H1 (cell line): ENCODE measurements around the gene IST1. TPM values are rescaled to one million over a fixed set of nuclear protein-coding genes. Genes with fewer than 3 reads are reported as not detected.
A peak's percentile ranks its signal among the peaks of the same experiment; 100 is the strongest.

Source experiments
- CTCF ChIA-PET: fragments of 300-600 bp; sonication (Branson Sonifier 250); formaldehyde crosslinking; loops from one replicate; lab custom pipeline; 2021; ENCODE audit not compliant: partially characterized antibody; lab: Charles Lee
- POLR2A ChIA-PET: fragments of 300-600 bp; sonication (Branson Sonifier 250); formaldehyde crosslinking; loops from one replicate; lab custom pipeline; 2021; ENCODE audit warnings: inconsistent platforms; ENCODE audit not compliant: partially characterized antibody; lab: Charles Lee
- DNase-seq, 2 experiments: peaks; one replicate each; pipeline versions ENCODE4 v3.0.0 to v3.0.0-alpha.2; 2010 to 2022; ENCODE audit warnings: low spot score in 2 of 2, low read depth in 1 of 2, mixed read lengths in 1 of 2
- FAIRE-seq: peaks from 2 replicates; lab custom pipeline; 2011; peaks lifted over from hg19 to GRCh38; lab: Jason Lieb, UNC
- H2AFZ ChIP-seq: 2 replicates; pipeline ENCODE4 v1.8.1; 2012; ENCODE audit warnings: low read length, inconsistent platforms
- H2AK5ac ChIP-seq: 2 replicates; pipeline ENCODE4 v1.6.1; 2013; ENCODE audit warnings: low read depth, low read length
- H2BK120ac ChIP-seq: replicated peaks from 2 replicates; pipeline ENCODE3; 2013; ENCODE audit warnings: low read depth, low read length, inconsistent platforms
- H2BK12ac ChIP-seq: 2 replicates; pipeline ENCODE4 v1.6.1; 2013; ENCODE audit warnings: low read depth, low read length
- H2BK15ac ChIP-seq: 2 replicates; pipeline ENCODE4 v1.6.1; 2013; ENCODE audit warnings: low read length
- H2BK20ac ChIP-seq: 2 replicates; pipeline ENCODE4 v1.6.1; 2013; ENCODE audit warnings: low read length
- H2BK5ac ChIP-seq: 2 replicates; pipeline ENCODE4 v1.6.1; 2013; ENCODE audit warnings: low read depth, low read length
- H3K14ac ChIP-seq: 2 replicates; pipeline ENCODE4 v1.6.1; 2013; ENCODE audit warnings: inconsistent platforms; ENCODE audit not compliant: insufficient read length
- H3K18ac ChIP-seq: 2 replicates; pipeline ENCODE4 v1.6.1; 2013; ENCODE audit warnings: low read length; ENCODE audit errors: extremely low read depth
- H3K23ac ChIP-seq: 2 replicates; pipeline ENCODE4 v1.6.1; 2013; ENCODE audit warnings: inconsistent platforms; ENCODE audit not compliant: insufficient read length
- H3K23me2 ChIP-seq: 2 replicates; pipeline ENCODE4 v1.6.1; 2013; ENCODE audit warnings: low read depth, low read length
- H3K27ac ChIP-seq: 2 replicates; pipeline ENCODE4 v1.6.1; 2011; ENCODE audit warnings: low read depth, low read length, inconsistent platforms
- H3K27me3 ChIP-seq, 4 experiments: replicated peaks in 1 of 4; 1 replicate in 1 of 4; 2 replicates in 3 of 4; pipeline versions ENCODE4 v1.6.1 to v1.8.1; 2011 to 2013; ENCODE audit warnings: low read length in 3 of 4, mild to moderate bottlenecking in 3 of 4, inconsistent platforms in 2 of 4, mixed read lengths in 2 of 4, moderate library complexity in 1 of 4; ENCODE audit not compliant: control insufficient read depth in 3 of 4, insufficient read depth in 3 of 4; ENCODE audit errors: extremely low read depth in 1 of 4
- H3K36me3 ChIP-seq, 4 experiments: 2 replicates each; pipeline versions ENCODE4 v1.6.1 to v1.8.1; 2011 to 2013; ENCODE audit warnings: mild to moderate bottlenecking in 4 of 4, low read length in 3 of 4, moderate library complexity in 2 of 4, control low read depth in 1 of 4, inconsistent platforms in 1 of 4; ENCODE audit not compliant: insufficient read depth in 4 of 4, control insufficient read depth in 2 of 4
- H3K4ac ChIP-seq: replicated peaks from 2 replicates; pipeline ENCODE3; 2013; ENCODE audit warnings: low read length, low read depth, mixed read lengths, inconsistent platforms; ENCODE audit not compliant: insufficient read length
- H3K4me1 ChIP-seq, 4 experiments: replicated peaks in 1 of 4; 1 replicate in 1 of 4; 2 replicates in 3 of 4; pipeline versions ENCODE4 v1.6.1 to v1.8.1; 2011 to 2013; ENCODE audit warnings: low read length in 3 of 4, inconsistent platforms in 2 of 4, mixed read lengths in 1 of 4; ENCODE audit not compliant: insufficient read depth in 4 of 4, control insufficient read depth in 3 of 4
- H3K4me2 ChIP-seq, 2 experiments: 2 replicates each; pipeline versions ENCODE4 v1.6.1 to v1.8.1; 2011 to 2013; ENCODE audit warnings: low read depth in 2 of 2, low read length in 2 of 2, control low read depth in 1 of 2, inconsistent platforms in 1 of 2, mild to moderate bottlenecking in 1 of 2; ENCODE audit not compliant: insufficient read depth in 1 of 2
- H3K4me3 ChIP-seq, 4 experiments: fragments of 200-600, 300-600 bp in 1 of 4; sonication (generic), shearing (Covaris generic), sonication (Bioruptor Twin) in 1 of 4; 2 replicates each; pipeline versions ENCODE4 v1.5.1 to v1.8.1; 2011 to 2016; ENCODE audit warnings: low read length in 4 of 4, low read depth in 3 of 4, control low read depth in 2 of 4, inconsistent platforms in 2 of 4, mild to moderate bottlenecking in 2 of 4, mixed read lengths in 1 of 4, moderate library complexity in 1 of 4; ENCODE audit not compliant: insufficient read depth in 2 of 4; ENCODE audit errors: extremely low read depth in 1 of 4
- H3K56ac ChIP-seq: replicated peaks from 2 replicates; pipeline ENCODE3; 2013; ENCODE audit warnings: low read depth, mild to moderate bottlenecking, mixed read lengths, low read length, inconsistent platforms; ENCODE audit not compliant: insufficient read length
- H3K79me1 ChIP-seq: 2 replicates; pipeline ENCODE4 v1.6.1; 2013; ENCODE audit warnings: low read depth, low read length, control low read depth
- H3K79me2 ChIP-seq, 2 experiments: 2 replicates each; pipeline versions ENCODE4 v1.6.1 to v1.8.1; 2012 to 2013; ENCODE audit warnings: low read length in 2 of 2, mild to moderate bottlenecking in 2 of 2, inconsistent platforms in 1 of 2; ENCODE audit not compliant: insufficient read depth in 2 of 2, control insufficient read depth in 1 of 2
- H3K9ac ChIP-seq, 4 experiments: replicated peaks in 1 of 4; 1 replicate in 1 of 4; 2 replicates in 3 of 4; pipeline versions ENCODE4 v1.6.1 to v1.8.1; 2011 to 2013; ENCODE audit warnings: low read depth in 3 of 4, low read length in 3 of 4, control low read depth in 2 of 4, mild to moderate bottlenecking in 2 of 4, moderate library complexity in 2 of 4, inconsistent platforms in 1 of 4; ENCODE audit errors: extremely low read depth in 1 of 4
- H3K9me3 ChIP-seq, 2 experiments: 2 replicates each; pipeline versions ENCODE4 v1.6.1 to v1.8.1; 2012 to 2013; ENCODE audit warnings: mild to moderate bottlenecking in 2 of 2, moderate library complexity in 2 of 2, control low read depth in 1 of 2, inconsistent platforms in 1 of 2, low read depth in 1 of 2, low read length in 1 of 2, mixed read lengths in 1 of 2; ENCODE audit not compliant: insufficient read depth in 2 of 2
- H4K20me1 ChIP-seq, 2 experiments: replicated peaks in 1 of 2; 2 replicates each; pipeline versions ENCODE3 to v1.8.1; 2011 to 2013; ENCODE audit warnings: inconsistent platforms in 2 of 2, low read length in 2 of 2, mild to moderate bottlenecking in 1 of 2; ENCODE audit not compliant: insufficient read depth in 2 of 2, control insufficient read depth in 1 of 2
- H4K5ac ChIP-seq: 2 replicates; pipeline ENCODE4 v1.6.1; 2013; ENCODE audit warnings: low read length, low read depth, mixed read lengths, inconsistent platforms; ENCODE audit not compliant: insufficient read length
- H4K8ac ChIP-seq: 2 replicates; pipeline ENCODE4 v1.8.0; 2013; ENCODE audit warnings: mild to moderate bottlenecking, moderate library complexity, low read length, inconsistent platforms; ENCODE audit not compliant: insufficient read depth; ENCODE audit errors: extremely low read depth
- H4K91ac ChIP-seq: replicated peaks from 2 replicates; pipeline ENCODE3; 2013; ENCODE audit warnings: low read length, mixed read lengths, inconsistent platforms; ENCODE audit not compliant: insufficient read length
- ATF2 ChIP-seq: IDR thresholded peaks from 2 replicates; pipeline ENCODE4 v1.6.1; 2012; ENCODE audit warnings: low read length, inconsistent platforms
- SP2 ChIP-seq: IDR thresholded peaks from 2 replicates; pipeline ENCODE4 v1.6.1; 2012; ENCODE audit warnings: mild to moderate bottlenecking, low read length, inconsistent platforms
- TAF7 ChIP-seq: optimal IDR thresholded peaks from 2 replicates; pipeline ENCODE3; 2011; ENCODE audit warnings: low read depth, mild to moderate bottlenecking, inconsistent platforms, low read length, moderate library complexity, borderline replicate concordance
- TBP ChIP-seq: IDR thresholded peaks from 2 replicates; pipeline ENCODE4 v1.6.1; 2011; ENCODE audit warnings: low read depth, low read length, improper control_type of control experiment
- WGBS, 2 experiments: shearing (Covaris generic) in 1 of 2; methylation state at CpG; one replicate each; pipeline versions ENCODE4 v1.1.6 to v1.1.7; 2013 to 2015; ENCODE audit warnings: low lambda C conversion rate in 2 of 2, mixed read lengths in 2 of 2, inconsistent platforms in 1 of 2, low coverage in 1 of 2, missing lambda C conversion rate in 1 of 2; ENCODE audit not compliant: insufficient replicate concordance in 2 of 2, insufficient coverage in 1 of 2, insufficient read length in 1 of 2; ENCODE audit errors: extremely low coverage in 1 of 2, missing lambda C conversion rate in 1 of 2; 5-methylcytosine and 5-hydroxymethylcytosine counted together
- long read RNA-seq, 2 experiments: library from RNA in 1 of 2; library from capped mRNA in 1 of 2; stranded (forward); transcript quantifications; one replicate each; pipeline ENCODE4 v2.0.0, GENCODE V29; 2021; ENCODE audit warnings: inconsistent platforms in 1 of 2
- polyA minus RNA-seq, 3 experiments: library from RNA; depleted of rRNA, polyadenylated mRNA; stranded (reverse); fragments of >200 nt; gene quantifications; 1 replicate in 2 of 3; 2 replicates in 1 of 3; pipeline ENCODE4 v1.2.3, GENCODE V29; 2011
- polyA plus RNA-seq, 7 experiments: library from polyadenylated mRNA; depleted of rRNA in 3 of 7; stranded (reverse) in 5 of 7; unstranded in 2 of 7; fragments of >200 nt in 5 of 7; fragments of 200-250 nt in 2 of 7; gene quantifications; 1 replicate in 5 of 7; 2 replicates in 1 of 7; 4 replicates in 1 of 7; pipeline versions ENCODE4 v1.2.1 to v1.2.3, GENCODE V29; 2011 to 2013; ENCODE audit warnings: missing spikeins in 2 of 7, mixed read lengths in 2 of 7
- total RNA-seq: library from RNA; stranded (reverse); fragmentation: NEBNext Ultra II Directional; extraction: Animal tissue kit (Norgen Biotek cat#: 25700); gene quantifications from 2 replicates; pipeline ENCODE4 v1.2.1, GENCODE V29; 2021

IST1 gene
- total RNA-seq (245 and 248 TPM in 2 replicates), polyA plus RNA-seq (2011; rRNA removed) (163 and 190 TPM in 2 replicates), polyA minus RNA-seq (2011; rRNA and poly(A)+ RNA removed) (311 and 412 TPM in 2 replicates)
- 258 TPM for polyA plus RNA-seq (2011; cell fraction: cytosol; rRNA removed)
- polyA plus RNA-seq (2011; cell fraction: nucleus; rRNA removed), result 226 TPM
- polyA plus RNA-seq (2012, experiment 1 of 2), result 182 to 203 TPM (median 189 TPM) in 4 replicates
- polyA plus RNA-seq (2012, experiment 2 of 2), result 79.0 TPM
- polyA plus RNA-seq (2013, experiment 1 of 2), result 103 TPM
- polyA plus RNA-seq (2013, experiment 2 of 2), result 101 TPM
- polyA minus RNA-seq (2011; cell fraction: cytosol; rRNA and poly(A)+ RNA removed), result 98.5 TPM
- 127 TPM for polyA minus RNA-seq (2011; cell fraction: nucleus; rRNA and poly(A)+ RNA removed)
- long read RNA-seq, experiment 1, full-length matches to known transcripts, result 18 of 163 reads
- long read RNA-seq, experiment 1, partial matches to known transcripts, result 42 of 163 reads
- long read RNA-seq, experiment 1, other reads (novel, unspliced or antisense), result 103 of 163 reads
- long read RNA-seq, experiment 2, full-length matches to known transcripts, result 143 of 181 reads
- long read RNA-seq, experiment 2, partial matches to known transcripts, result 7 of 181 reads
- long read RNA-seq, experiment 2, other reads (novel, unspliced or antisense), result 31 of 181 reads

GRCh38 chr16:71894921-71895678, at the start of gene IST1:
Gene IST1 (plus strand): TSS chr16:71895531. CDS start chr16:71915641, 20,110 bp downstream.
- Histone ChIP-seq H2BK5ac (peak within 1 kb of the TSS; percentile 99), H2BK12ac (peak within 1 kb of the TSS; percentile 75; the same call in 1 of the 2 replicates), H2BK20ac (no peak within 1 kb of the TSS), H2AK5ac (peak within 1 kb of the TSS; percentile 39; the same call in 1 of the 2 replicates), H4K5ac (peak within 1 kb of the TSS; percentile 98), H2BK120ac (peak within 1 kb of the TSS; percentile 83), H3K18ac (peak within 1 kb of the TSS; percentile 93), H3K9ac (peak within 1 kb of the TSS; percentile 86 to 99 (median 90)), H3K27me3 (no peaks in the 10 kb centered on the region), H3K4ac (peak within 1 kb of the TSS; percentile 91), H4K20me1 (peaks cover 4 to 6% of the 10 kb centered on the region in 2 experiments), H3K4me2 (peak within 1 kb of the TSS; percentile 73 to 87), H4K91ac (peak within 1 kb of the TSS; percentile 93), H3K9me3 (no peaks in the 10 kb centered on the region), H3K23ac (no peak within 1 kb of the TSS), H3K14ac (peak within 1 kb of the TSS; percentile 52), H3K36me3 (peaks cover 0 to 6% (median 0%) of the 10 kb centered on the region in 4 experiments; a peak in 1 of 8 replicates), H3K79me1 (no peaks in the 10 kb centered on the region), H3K79me2 (peaks cover 34 to 48% of the 10 kb centered on the region in 2 experiments), H3K4me1 (peaks cover 0 to 4% (median 0%) of the 10 kb centered on the region in 4 experiments; a peak in 2 of 7 replicates), H3K4me3 (peak within 1 kb of the TSS; percentile 90 to 95 (median 94)), H3K27ac (peak within 1 kb of the TSS; percentile 94), H4K8ac (peak within 1 kb of the TSS; percentile 98), H3K56ac (peak within 1 kb of the TSS; percentile 96), H2BK15ac (peak within 1 kb of the TSS; percentile 72; the same call in 1 of the 2 replicates), H3K23me2 (peaks cover 10% of the 10 kb centered on the region; the same call in 1 of the 2 replicates), H2AFZ (no peak within 1 kb of the TSS)
- POLR2A ChIA-PET, result interaction anchor here (0.7 to 5.8 kb wide), 13 partner anchors 9 to 187 kb away, joined by 3 to 70 read pairs (median 5); partner anchors contain the start of genes AP1G1 and ZNF821
- WGBS, 2 experiments, result 1% methylated on average over 64 of the region's 67 CpGs; no CpG with 5 or more reads in 1 of the 2 experiments
- FAIRE-seq (no peak), DNase-seq (peak; percentile 88 to 95)
- CTCF ChIA-PET, result interaction anchor here (4.4 kb wide), 1 partner anchor 12 kb away, joined by 25 read pairs; the partner anchor contains the start of gene ZNF821
- peak; percentile 88 for TF ChIP-seq TAF7
- TF ChIP-seq TBP, result peak; percentile 95
- no peak for TF ChIP-seq ATF2
- TF ChIP-seq SP2, result no peak
